PFSK-1 (cell line): ENCODE results near the gene ATG2B.

Source experiments
- FOXP2 ChIP-seq: optimal IDR thresholded peaks from 2 replicates; pipeline ENCODE3; 2011; ENCODE audit warnings: borderline replicate concordance, control low read depth, inconsistent platforms; ENCODE audit not compliant: insufficient read depth; ENCODE audit errors: extremely low read length, extremely low read depth
- POLR2AphosphoS5 ChIP-seq: IDR thresholded peaks from 2 replicates; pipeline ENCODE4 v1.6.1; 2012; ENCODE audit warnings: low read depth, mild to moderate bottlenecking, control low read depth, low read length, moderate library complexity
- REST ChIP-seq, 2 experiments: IDR thresholded peaks; 2 replicates each; pipeline versions ENCODE4 v1.6.1 to v1.8.0; 2011 to 2012; ENCODE audit warnings: low read depth in 2 of 2, low read length in 2 of 2, control low read depth in 1 of 2, inconsistent platforms in 1 of 2, mild to moderate bottlenecking in 1 of 2, moderate library complexity in 1 of 2; ENCODE audit not compliant: insufficient read depth in 1 of 2
- SIN3A ChIP-seq: IDR thresholded peaks from 2 replicates; pipeline ENCODE4 v1.6.1; 2012; ENCODE audit warnings: mild to moderate bottlenecking, low read length, moderate library complexity, borderline replicate concordance; ENCODE audit not compliant: insufficient read depth
- TAF1 ChIP-seq: IDR thresholded peaks from 2 replicates; pipeline ENCODE4 v1.6.1; 2012; ENCODE audit warnings: low read length, control low read depth, borderline replicate concordance; ENCODE audit not compliant: insufficient read depth

The ATG2B gene

GRCh38 chr14:96390965-96391292 lies 27.8 kb upstream of the ATG2B start:
- no peak for TF ChIP-seq FOXP2
- TF ChIP-seq POLR2AphosphoS5: no peak
- TF ChIP-seq SIN3A: no peak
- no peak for TF ChIP-seq REST (IDR thresholded peaks at IDR 0.05; ENCODE audit: insufficient read depth in 1 of 2, low read depth in 2 of 2, low read length in 2 of 2)
- TF ChIP-seq TAF1: no peak

GRCh38 chr14:96385385-96385784 lies 22.2 kb upstream of the ATG2B start:
- TF ChIP-seq SIN3A (no peak), FOXP2 (no peak), REST (IDR thresholded peaks at IDR 0.05; ENCODE audit: insufficient read depth in 1 of 2, low read depth in 2 of 2, low read length in 2 of 2) (no peak), TAF1 (no peak), POLR2AphosphoS5 (no peak)

- TF ChIP-seq FOXP2 (no peak), REST (IDR thresholded peaks at IDR 0.05; ENCODE audit: insufficient read depth in 1 of 2, low read depth in 2 of 2, low read length in 2 of 2) (no peak), POLR2AphosphoS5 (no peak), TAF1 (no peak), SIN3A (no peak)
These were observed 21.6 kb upstream of the ATG2B start for GRCh38 chr14:96384740-96385139.

GRCh38 chr14:96384053-96384452 lies 20.9 kb upstream of the ATG2B start:
- TF ChIP-seq FOXP2 (no peak), REST (IDR thresholded peaks at IDR 0.05; ENCODE audit: insufficient read depth in 1 of 2, low read depth in 2 of 2, low read length in 2 of 2) (no peak), POLR2AphosphoS5 (no peak), SIN3A (no peak), TAF1 (no peak)

- TF ChIP-seq POLR2AphosphoS5: no peak
- no peak for TF ChIP-seq SIN3A
- TF ChIP-seq FOXP2: no peak
- no peak for TF ChIP-seq REST (IDR thresholded peaks at IDR 0.05; ENCODE audit: insufficient read depth in 1 of 2, low read depth in 2 of 2, low read length in 2 of 2)
- TF ChIP-seq TAF1: no peak
These were observed 20.3 kb upstream of the ATG2B start for GRCh38 chr14:96383445-96383844.
